Right atrium auricular region (tissue), 2 donors: ENCODE results near the gene QPRT. TPM values are rescaled to one million over a fixed set of nuclear protein-coding genes. Genes with fewer than 3 reads are reported as not detected.

Experiments
- DNase-seq: peaks from one replicate; pipeline ENCODE4 v3.0.0-alpha.2; 2019; ENCODE audit warnings: low spot score
- H3K27ac ChIP-seq, 2 donors: fragments of 200-600 bp; sonication (generic); 1 replicate in 1 of 2; 2 replicates in 1 of 2; pipeline ENCODE4 v1.5.1; 2016 to 2019
- H3K27me3 ChIP-seq, 2 donors: fragments of 200-600 bp; sonication (generic); one replicate each; pipeline versions ENCODE4 v1.5.1 to v1.6.0; 2017 to 2019
- H3K36me3 ChIP-seq: fragments of 200-600 bp; sonication (generic); one replicate; pipeline ENCODE4 v1.5.1; 2016
- H3K4me1 ChIP-seq, 2 donors: fragments of 200-600 bp; sonication (generic); one replicate each; pipeline versions ENCODE4 v1.5.1 to v1.6.0; 2017 to 2019
- H3K4me3 ChIP-seq, 2 donors: fragments of 200-600 bp; sonication (generic); 1 replicate in 1 of 2; 2 replicates in 1 of 2; pipeline ENCODE4 v1.5.1; 2017 to 2019; ENCODE audit warnings: mild to moderate bottlenecking in 1 of 2, moderate library complexity in 1 of 2
- H3K9me3 ChIP-seq, 2 donors: fragments of 200-600 bp; sonication (generic); one replicate each; pipeline ENCODE4 v1.5.1; 2019
- total RNA-seq, 2 donors: library from RNA; depleted of rRNA; stranded (reverse); fragments of >200 nt; gene quantifications; one replicate each; pipeline ENCODE4 v1.1.0, GENCODE V29; 2016
- TF ChIP-seq, protein P1 (sequence below), 2 donors: fragments of 200-600 bp; sonication (generic); IDR thresholded peaks; one replicate each; pipeline ENCODE4 v1.5.1; 2019; ENCODE audit warnings: antibody characterized with exemption in 2 of 2

QPRT gene
- total RNA-seq, 2 donors from 2014 or later: 18.3 to 38.2 TPM

DNA sequence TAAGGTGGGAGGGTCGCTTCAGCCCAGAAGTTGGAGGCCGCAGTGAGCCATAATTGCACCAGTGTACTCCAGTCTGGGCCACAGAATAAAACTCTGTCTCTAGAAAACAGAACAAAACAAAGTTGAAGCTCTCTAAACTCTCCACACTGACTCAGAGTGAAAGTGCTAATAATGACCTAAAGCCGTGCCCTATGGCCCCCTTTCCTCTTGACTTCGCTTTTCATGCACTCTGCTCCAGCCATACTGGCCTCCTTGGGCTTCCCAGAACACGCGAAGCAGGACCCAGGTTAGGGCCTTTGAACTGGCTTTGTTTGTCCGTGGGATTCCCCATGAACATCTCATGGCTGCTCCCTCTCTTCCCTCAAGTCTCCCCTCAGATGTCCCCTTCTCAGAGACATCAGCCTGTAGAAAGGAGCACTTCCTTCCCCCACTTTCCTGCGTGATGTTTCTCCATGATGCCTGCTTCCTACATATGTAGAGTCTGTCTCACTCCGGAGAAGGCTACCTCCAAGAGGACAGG, 34.6 kb upstream of the QPRT start:
- no peak for DNase-seq
- Histone ChIP-seq H3K4me3 (no peak overlapping the region), H3K27ac (no peak overlapping the region), H3K27me3 (no peaks in the 10 kb centered on the region), H3K36me3 (no peaks in the 10 kb centered on the region), H3K4me1 (no peaks in the 10 kb centered on the region), H3K9me3 (no peaks in the 10 kb centered on the region)
- TF ChIP-seq, protein P1, sequence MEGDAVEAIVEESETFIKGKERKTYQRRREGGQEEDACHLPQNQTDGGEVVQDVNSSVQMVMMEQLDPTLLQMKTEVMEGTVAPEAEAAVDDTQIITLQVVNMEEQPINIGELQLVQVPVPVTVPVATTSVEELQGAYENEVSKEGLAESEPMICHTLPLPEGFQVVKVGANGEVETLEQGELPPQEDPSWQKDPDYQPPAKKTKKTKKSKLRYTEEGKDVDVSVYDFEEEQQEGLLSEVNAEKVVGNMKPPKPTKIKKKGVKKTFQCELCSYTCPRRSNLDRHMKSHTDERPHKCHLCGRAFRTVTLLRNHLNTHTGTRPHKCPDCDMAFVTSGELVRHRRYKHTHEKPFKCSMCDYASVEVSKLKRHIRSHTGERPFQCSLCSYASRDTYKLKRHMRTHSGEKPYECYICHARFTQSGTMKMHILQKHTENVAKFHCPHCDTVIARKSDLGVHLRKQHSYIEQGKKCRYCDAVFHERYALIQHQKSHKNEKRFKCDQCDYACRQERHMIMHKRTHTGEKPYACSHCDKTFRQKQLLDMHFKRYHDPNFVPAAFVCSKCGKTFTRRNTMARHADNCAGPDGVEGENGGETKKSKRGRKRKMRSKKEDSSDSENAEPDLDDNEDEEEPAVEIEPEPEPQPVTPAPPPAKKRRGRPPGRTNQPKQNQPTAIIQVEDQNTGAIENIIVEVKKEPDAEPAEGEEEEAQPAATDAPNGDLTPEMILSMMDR (IDR thresholded peaks at IDR 0.05): no peak

DNA sequence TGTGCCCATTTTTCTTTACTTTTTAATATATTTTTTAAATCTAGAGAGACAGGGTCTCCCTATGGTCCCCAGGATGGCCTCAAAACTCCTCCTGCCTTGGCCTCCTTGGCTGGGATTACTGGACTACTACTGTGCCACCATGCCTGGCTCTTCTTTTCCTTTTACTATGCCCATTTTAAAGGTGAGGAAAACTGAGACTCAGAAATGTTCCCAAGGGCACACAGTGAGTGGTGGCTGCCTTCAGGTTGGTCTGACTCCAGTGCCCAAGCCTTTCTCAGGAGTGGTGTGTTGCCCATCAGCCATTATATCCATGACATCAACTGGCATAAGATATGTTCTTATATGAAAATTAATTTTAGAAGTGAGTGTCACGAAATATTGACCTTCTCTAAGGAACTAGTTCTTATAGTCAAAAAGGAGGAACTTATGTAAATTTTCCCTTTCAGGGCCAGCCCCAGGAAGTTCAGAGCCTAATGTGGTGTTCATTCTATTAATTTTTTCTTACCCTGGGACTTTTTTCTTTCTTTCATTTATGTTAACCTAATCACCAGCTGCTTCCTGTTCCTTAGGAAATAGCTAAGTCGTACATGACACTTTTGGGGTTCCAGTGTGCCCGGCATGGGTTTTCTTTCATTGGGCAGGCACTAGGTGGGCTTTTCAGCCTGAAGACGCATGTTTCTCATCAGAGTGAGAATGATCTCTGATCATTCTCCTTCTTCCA, 33.8 kb upstream of the QPRT start:
- Histone ChIP-seq H3K36me3 (no peaks in the 10 kb centered on the region), H3K9me3 (no peaks in the 10 kb centered on the region), H3K4me3 (no peak overlapping the region), H3K4me1 (no peaks in the 10 kb centered on the region), H3K27me3 (no peaks in the 10 kb centered on the region), H3K27ac (no peak overlapping the region)
- TF ChIP-seq, protein P1 (IDR thresholded peaks at IDR 0.05): no peak
- DNase-seq: no peak

DNA sequence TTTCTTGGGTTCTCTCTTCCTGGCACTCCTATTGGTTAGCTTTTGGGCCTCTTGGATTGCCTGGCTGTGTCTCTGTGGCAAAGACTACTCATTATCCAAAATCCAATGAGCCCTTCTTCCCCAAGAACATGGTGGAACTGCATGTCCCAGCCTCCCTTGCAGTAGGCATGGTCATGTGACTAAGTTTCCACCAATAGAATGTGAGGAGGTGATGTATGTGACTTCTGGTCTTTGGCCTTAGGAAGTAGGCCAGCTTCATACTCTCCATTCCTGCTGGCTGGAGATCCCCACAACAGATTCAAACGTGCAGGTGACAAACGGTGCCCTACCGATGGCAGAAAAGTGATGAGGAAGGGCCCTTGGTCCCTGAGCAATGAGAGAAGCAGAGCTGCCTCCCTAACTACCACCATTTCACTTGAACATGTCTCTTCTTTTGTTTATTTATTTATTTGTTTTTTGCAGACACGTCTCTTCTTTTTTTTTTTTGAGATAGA, 33.2 kb upstream of the QPRT start:
- no peaks in the 10 kb centered on the region for H3K27me3 ChIP-seq
- H3K9me3 ChIP-seq: no peaks in the 10 kb centered on the region
- no peaks in the 10 kb centered on the region for H3K4me1 ChIP-seq
- H3K36me3 ChIP-seq: no peaks in the 10 kb centered on the region
- no peak for DNase-seq
- H3K4me3 ChIP-seq: no peak overlapping the region
- TF ChIP-seq, protein P1 (IDR thresholded peaks at IDR 0.05): no peak
- H3K27ac ChIP-seq: no peak overlapping the region

DNA sequence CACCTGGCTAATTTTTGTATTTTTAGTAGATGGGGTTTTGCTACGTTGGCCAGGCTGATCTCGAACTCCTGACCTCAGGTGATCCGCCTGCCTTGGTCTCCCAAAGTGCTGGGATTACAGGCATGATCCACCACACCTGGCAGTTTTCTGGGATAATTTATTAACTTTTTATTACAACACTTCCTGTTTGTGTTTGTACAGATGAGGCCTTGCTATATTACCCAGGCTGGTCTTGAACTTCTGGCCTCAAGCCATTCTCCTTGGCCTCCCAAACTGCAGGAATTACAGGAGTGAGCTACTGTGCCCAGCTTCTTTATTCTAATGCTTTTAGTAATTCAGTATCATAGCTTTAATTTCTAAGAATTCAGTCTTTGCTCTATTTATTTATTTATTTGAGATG, 32.0 kb upstream of the QPRT start:
- no peaks in the 10 kb centered on the region for H3K9me3 ChIP-seq
- H3K27ac ChIP-seq: no peak overlapping the region
- H3K4me1 ChIP-seq: no peaks in the 10 kb centered on the region
- no peaks in the 10 kb centered on the region for H3K36me3 ChIP-seq
- H3K4me3 ChIP-seq: no peak overlapping the region
- DNase-seq: no peak
- TF ChIP-seq, protein P1 (IDR thresholded peaks at IDR 0.05): no peak
- H3K27me3 ChIP-seq: no peaks in the 10 kb centered on the region

DNA sequence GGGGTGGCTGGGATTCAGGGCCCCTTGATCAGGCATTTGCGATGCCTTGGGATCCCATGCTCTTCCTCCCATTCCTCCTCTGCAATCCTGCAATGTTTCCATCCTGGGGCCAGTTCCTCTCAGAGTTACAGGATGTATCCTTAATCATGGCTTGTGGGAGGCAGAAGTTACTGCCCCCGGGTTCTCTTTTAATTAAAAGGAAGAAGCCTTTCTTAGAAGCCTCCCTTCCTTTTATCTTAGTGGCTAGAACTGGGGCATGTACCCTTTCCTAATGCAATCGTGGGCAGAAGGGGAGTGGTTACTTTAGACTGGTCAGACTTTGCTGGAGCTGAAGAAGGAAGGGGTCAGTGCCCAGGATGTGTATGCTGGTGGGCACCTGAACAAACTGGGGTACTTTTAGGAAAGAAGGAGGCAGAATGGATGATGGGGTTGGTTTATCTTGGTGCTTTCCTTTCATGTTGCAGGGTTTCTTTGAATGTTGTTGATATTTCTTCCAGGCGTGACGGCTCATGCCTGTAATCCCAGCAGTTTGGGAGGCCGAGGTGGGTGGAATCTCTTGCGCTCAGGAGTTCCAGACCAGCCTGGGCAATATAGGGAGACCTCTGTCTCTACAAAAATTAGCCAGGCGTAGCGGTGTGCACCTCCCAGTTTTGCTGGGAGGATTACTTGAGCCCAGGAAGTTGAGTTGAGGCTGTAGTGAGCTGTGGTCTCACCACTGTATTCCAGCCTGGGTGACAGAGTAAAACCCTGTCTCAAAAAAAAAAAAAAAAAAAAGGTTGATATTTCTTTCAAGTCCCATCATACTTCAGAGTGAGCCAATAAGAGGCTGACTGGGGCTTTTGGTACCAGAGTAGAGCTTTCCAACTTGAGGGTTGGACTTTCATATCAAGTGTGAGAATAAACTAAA, 29.1 kb upstream of the QPRT start:
- no peaks in the 10 kb centered on the region for H3K9me3 ChIP-seq
- H3K4me1 ChIP-seq: no peaks in the 10 kb centered on the region
- TF ChIP-seq, protein P1 (IDR thresholded peaks at IDR 0.05): no peak
- H3K27ac ChIP-seq: no peak overlapping the region
- no peaks in the 10 kb centered on the region for H3K36me3 ChIP-seq
- H3K27me3 ChIP-seq: no peaks in the 10 kb centered on the region
- H3K4me3 ChIP-seq: no peak overlapping the region
- no peak for DNase-seq
